K562 (cell line): ENCODE data around the gene TSPAN11.

ENCODE experiments used
- ATF2 ChIP-seq: sonication (generic); formaldehyde crosslinking; IDR thresholded peaks from 2 replicates; pipeline ENCODE4 v1.8.1; 2022; ENCODE audit warnings: missing genetic modification reagents
- CREB1 ChIP-seq, 2 experiments: sonication (generic) in 1 of 2; formaldehyde crosslinking in 1 of 2; IDR thresholded peaks; 2 replicates each; pipeline versions ENCODE4 v1.6.1 to v1.8.0; 2012 to 2022; ENCODE audit warnings: inconsistent platforms in 1 of 2, mild to moderate bottlenecking in 1 of 2, missing genetic modification reagents in 1 of 2, moderate library complexity in 1 of 2
- CTCF ChIP-seq, 3 experiments: IDR thresholded peaks in 2 of 3; conservative IDR thresholded peaks in 1 of 3; 2 replicates each; pipeline ENCODE4 v1.5.1; 2011 to 2012; ENCODE audit warnings: low read length in 3 of 3, mild to moderate bottlenecking in 3 of 3, control low read depth in 2 of 3, improper control_type of control experiment in 1 of 3, inconsistent platforms in 1 of 3, low read depth in 1 of 3, mixed read lengths in 1 of 3, moderate library complexity in 1 of 3; ENCODE audit not compliant: insufficient read depth in 2 of 3
- SMC3 ChIP-seq: conservative IDR thresholded peaks from 2 replicates; pipeline ENCODE4 v1.6.1; 2011; ENCODE audit warnings: low read depth, low read length, improper control_type of control experiment; ENCODE audit not compliant: insufficient read depth
- THRB ChIP-seq: fragments of 450-650 bp; formaldehyde crosslinking; conservative IDR thresholded peaks from 2 replicates; pipeline ENCODE4 v1.4.0; 2022; ENCODE audit warnings: mild to moderate bottlenecking, missing genetic modification characterization

DNA sequence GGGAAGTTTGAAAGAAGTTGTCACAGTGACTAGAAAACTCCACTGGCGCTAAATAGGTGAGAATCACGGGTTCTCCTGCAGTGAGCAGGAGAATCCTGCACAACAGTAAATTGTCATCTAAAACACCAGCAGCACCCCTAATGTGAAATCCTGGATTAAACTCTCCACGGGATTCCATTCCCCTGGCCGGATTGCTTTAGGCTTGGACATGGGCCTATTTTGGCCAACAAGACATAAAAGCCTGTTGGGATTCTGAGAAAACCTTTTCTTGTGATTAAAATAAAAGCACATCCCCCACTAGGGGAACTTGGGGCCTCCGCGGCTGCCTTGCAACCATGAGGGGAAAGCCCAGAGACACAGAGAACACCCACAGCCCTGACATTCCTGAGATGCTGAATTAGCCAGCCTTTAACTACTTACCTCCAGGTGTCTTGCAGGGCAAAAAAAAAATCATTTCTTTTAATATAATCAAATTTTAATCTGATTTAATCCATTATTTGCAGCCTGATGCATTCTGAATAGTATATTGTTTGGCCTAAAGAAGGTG, 21.0 kb upstream of the TSPAN11 start:
- TF ChIP-seq ATF2 (CRISPR knock-in tag) (no peak), CTCF (IDR thresholded peaks at IDR 0.05 in 2 of 3, conservative IDR thresholded peaks at IDR 0.05 in 1 of 3; ENCODE audit: insufficient read depth in 2 of 3, low read depth in 1 of 3, low read length in 3 of 3) (no peak), THRB (no peak), SMC3 (no peak), CREB1 (IDR thresholded peaks at IDR 0.05) (no peak), CREB1 (CRISPR knock-in tag; IDR thresholded peaks at IDR 0.05) (no peak)
